Subcutaneous adipose tissue (tissue), 4 donors: ENCODE measurements around the gene APOF. TPM values are rescaled to one million over a fixed set of nuclear protein-coding genes. Genes with fewer than 3 reads are reported as not detected.

Experiments
- total RNA-seq, 4 donors: library from RNA; depleted of rRNA; stranded (reverse); fragments of >200 nt; gene quantifications; one replicate each; pipeline ENCODE4 v1.1.0, GENCODE V29; 2016
- TF ChIP-seq, protein P1 (sequence below): fragments of 450-650 bp; IDR thresholded peaks from one replicate; pipeline ENCODE4 v1.5.1; 2016; ENCODE audit warnings: low read depth, mild to moderate bottlenecking, control low read depth, antibody characterized with exemption, moderate library complexity

The APOF gene
- total RNA-seq, 4 donors from 2014 or later, result not detected

DNA sequence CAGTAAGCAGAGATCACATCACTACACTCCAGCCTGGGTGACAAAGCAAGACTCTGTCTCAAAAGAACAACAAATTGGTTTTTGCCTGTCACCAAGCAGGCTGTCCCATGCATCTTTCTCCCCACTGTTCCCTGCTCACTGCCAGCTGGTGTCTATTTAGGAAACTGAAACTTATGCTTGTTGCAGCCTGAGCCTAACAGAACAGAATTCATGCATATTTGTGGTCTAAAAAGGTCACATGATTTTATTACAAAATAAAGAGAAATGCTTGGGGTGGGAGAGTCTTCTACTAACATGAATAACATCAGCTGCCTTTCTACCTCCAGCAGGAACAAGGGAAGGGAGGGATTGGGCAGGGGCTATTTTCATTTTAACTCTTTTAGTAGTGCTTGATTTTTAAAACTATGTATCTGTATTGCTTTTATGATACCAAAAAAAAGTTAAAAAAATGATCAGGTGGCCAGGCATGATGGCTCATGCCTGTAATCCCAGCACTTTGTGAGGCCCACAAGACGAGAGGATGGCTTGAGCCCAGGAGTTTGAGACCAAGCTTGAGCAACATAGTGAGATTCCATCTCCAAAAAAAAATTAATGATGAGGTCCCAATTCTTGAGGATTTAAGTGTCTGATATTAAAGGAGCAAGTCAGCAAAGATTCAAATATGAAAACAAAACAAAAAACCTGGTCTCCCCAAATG, 3.7 kb downstream of the APOF start:
- TF ChIP-seq, protein P1, sequence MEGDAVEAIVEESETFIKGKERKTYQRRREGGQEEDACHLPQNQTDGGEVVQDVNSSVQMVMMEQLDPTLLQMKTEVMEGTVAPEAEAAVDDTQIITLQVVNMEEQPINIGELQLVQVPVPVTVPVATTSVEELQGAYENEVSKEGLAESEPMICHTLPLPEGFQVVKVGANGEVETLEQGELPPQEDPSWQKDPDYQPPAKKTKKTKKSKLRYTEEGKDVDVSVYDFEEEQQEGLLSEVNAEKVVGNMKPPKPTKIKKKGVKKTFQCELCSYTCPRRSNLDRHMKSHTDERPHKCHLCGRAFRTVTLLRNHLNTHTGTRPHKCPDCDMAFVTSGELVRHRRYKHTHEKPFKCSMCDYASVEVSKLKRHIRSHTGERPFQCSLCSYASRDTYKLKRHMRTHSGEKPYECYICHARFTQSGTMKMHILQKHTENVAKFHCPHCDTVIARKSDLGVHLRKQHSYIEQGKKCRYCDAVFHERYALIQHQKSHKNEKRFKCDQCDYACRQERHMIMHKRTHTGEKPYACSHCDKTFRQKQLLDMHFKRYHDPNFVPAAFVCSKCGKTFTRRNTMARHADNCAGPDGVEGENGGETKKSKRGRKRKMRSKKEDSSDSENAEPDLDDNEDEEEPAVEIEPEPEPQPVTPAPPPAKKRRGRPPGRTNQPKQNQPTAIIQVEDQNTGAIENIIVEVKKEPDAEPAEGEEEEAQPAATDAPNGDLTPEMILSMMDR, result no peak

GRCh38 chr12:56351325-56351724, 11.3 kb downstream of the APOF start:
- TF ChIP-seq, protein P1, result no peak

- TF ChIP-seq, protein P1, result no peak
These were observed 12.0 kb downstream of the APOF start for GRCh38 chr12:56350662-56351061.

DNA sequence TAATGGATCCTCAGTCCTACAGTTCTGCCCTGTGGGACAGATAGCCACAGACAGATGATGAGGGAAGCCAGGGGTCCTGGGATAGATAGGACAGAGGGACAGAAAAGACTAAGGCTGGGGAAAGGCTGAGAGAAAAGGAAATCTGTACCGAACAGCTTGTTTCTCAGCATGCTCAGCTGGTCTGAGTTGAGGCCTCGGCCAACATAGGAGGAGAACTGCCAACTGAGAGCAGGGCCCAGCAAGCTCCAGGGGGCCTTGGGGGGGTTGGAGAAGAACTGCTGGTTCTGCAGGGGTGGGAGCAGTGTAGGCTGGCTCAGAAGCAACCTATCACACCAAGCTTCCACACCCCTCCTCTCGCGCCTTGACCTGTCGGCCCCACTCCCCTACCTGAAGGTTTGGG, 13.9 kb downstream of the APOF start:
- TF ChIP-seq, protein P1, result no peak

DNA sequence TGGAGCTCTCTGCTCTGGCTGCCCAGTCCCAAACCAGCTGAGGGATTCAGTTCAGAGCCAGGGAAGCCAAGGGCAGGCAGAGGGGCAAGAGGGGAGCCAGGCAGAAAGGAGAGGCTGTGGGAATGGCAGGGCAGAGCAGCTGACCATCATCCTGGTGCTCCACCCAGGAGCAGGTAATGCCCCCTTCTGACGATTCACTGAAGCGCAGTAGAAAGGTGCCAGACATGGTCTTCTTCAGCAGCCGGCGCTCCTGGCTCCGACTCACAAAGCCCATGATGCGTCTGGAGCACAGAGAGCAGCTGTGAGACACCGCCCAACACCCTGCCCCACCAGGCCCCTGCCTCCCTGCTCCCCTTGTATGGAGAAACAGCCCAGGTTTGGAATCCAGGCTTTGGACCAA, 16.0 kb downstream of the APOF start:
- TF ChIP-seq, protein P1, result no peak

GRCh38 chr12:56341616-56342015, 21.0 kb downstream of the APOF start:
- TF ChIP-seq, protein P1, result no peak

GRCh38 chr12:56339158-56339422, 23.6 kb downstream of the APOF start:
- TF ChIP-seq, protein P1, result no peak
